ENCODE data around the gene SLC49A3. TPM values are rescaled to one million over a fixed set of nuclear protein-coding genes. Genes with fewer than 3 reads are reported as not detected.
"Not testable (repeated sequence)": the region's sequence is repeated elsewhere in the genome, so short reads cannot be mapped to it uniquely, and the experiment has no call there.

SLC49A3 gene
- total RNA-seq, result 14.6 TPM
- long read RNA-seq, partial matches to known transcripts, result 1 of 31 reads
- long read RNA-seq, other reads (novel, unspliced or antisense), result 28 of 31 reads

GRCh38 chr4:688854-689681, at the start of gene SLC49A3:
TSS of gene SLC49A3 (minus strand) at chr4:689151. CDS start at chr4:689127, 24 bp downstream.
- DNase-seq, result peak; percentile 62
- peak; percentile 42 for ATAC-seq (ENCODE audit: poor library complexity)
- intact Hi-C loops (cut with DNase I), result no loop called here

- peak; percentile 12 for DNase-seq
- ATAC-seq (ENCODE audit: poor library complexity); intact Hi-C loops (cut with DNase I): not testable (repeated sequence)
These were observed 47.6 kb upstream of the SLC49A3 start for GRCh38 chr4:736561-736960.

- peak; percentile 19 for DNase-seq
- ATAC-seq (ENCODE audit: poor library complexity), result no peak
- intact Hi-C loops (cut with DNase I), result no loop called here
These were observed 46.6 kb upstream of the SLC49A3 start for GRCh38 chr4:735583-735982.

DNA sequence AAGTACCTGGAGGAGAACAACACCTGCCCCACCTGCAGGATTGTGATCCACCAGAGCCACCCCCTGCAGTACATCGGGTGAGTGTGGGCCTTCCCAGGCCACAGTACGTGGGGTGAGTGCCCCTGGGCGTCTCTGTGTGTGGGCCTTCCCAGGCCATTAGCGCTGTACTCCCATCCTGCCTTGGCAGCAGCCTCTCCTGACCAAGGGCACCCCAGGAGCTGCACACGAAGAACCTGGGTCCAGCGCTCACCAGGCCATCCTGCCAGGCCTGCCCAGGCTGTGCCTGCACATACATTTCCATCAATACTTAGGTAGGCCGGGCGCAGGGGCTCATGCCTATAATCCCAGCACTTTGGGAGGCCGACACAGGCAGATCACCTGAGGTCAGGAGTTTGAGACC, 46.0 kb upstream of the SLC49A3 start:
- DNase-seq, result peak; percentile 30
- intact Hi-C loops (cut with DNase I), result no loop called here
- no peak for ATAC-seq (ENCODE audit: poor library complexity)

GRCh38 chr4:734075-734474, 45.1 kb upstream of the SLC49A3 start:
- DNase-seq, result peak; percentile 22
- ATAC-seq (ENCODE audit: poor library complexity), result no peak
- intact Hi-C loops (cut with DNase I), result no loop called here

DNA sequence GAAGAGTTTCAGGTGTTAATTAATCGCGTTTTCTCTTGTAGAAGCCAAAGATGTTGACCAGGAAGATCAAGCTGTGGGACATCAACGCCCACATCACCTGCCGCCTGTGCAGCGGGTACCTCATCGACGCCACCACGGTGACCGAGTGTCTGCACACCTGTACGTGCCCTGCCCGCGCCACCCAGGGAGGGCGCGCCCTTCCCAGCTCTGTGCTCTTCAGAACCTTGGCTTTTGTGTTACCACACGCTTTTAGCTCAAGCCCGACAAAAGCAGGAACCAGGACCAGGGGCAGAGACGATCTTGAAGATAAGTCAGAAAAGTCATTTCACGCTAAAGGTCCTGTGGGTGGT, 44.7 kb upstream of the SLC49A3 start:
- intact Hi-C loops (cut with DNase I), result no loop called here
- no peak for ATAC-seq (ENCODE audit: poor library complexity)
- DNase-seq, result peak; percentile 10

- peak; percentile 40 for DNase-seq
- ATAC-seq (ENCODE audit: poor library complexity), result peak; percentile 26
- intact Hi-C loops (cut with DNase I), result no loop called here
These were observed 44.1 kb upstream of the SLC49A3 start for GRCh38 chr4:732911-733630.

GRCh38 chr4:732486-732885, 43.5 kb upstream of the SLC49A3 start:
- no peak for ATAC-seq (ENCODE audit: poor library complexity)
- no peak for DNase-seq
- intact Hi-C loops (cut with DNase I), result no loop called here

DNA sequence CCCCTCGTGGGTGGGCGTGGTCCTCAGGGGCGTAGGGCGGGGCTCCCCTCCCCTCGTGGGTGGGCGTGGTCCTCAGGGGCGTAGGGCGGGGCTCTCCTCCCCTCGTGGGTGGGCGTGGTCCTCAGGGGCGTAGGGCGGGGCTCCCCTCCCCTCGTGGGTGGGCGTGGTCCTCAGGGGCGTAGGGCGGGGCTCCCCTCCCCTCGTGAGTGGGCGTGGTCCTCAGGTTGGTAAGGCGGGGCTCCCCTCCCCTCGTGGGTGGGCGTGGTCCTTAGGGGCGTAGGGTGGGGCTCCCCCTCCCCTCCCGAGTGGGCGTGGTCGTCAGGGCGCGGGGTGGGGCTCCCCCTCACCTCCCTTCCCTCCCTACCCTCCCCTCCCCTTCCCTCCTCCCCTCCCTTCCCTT, 43.0 kb upstream of the SLC49A3 start:
- peak; percentile 37 for DNase-seq
- intact Hi-C loops (cut with DNase I); ATAC-seq (ENCODE audit: poor library complexity): not testable (repeated sequence)

DNA sequence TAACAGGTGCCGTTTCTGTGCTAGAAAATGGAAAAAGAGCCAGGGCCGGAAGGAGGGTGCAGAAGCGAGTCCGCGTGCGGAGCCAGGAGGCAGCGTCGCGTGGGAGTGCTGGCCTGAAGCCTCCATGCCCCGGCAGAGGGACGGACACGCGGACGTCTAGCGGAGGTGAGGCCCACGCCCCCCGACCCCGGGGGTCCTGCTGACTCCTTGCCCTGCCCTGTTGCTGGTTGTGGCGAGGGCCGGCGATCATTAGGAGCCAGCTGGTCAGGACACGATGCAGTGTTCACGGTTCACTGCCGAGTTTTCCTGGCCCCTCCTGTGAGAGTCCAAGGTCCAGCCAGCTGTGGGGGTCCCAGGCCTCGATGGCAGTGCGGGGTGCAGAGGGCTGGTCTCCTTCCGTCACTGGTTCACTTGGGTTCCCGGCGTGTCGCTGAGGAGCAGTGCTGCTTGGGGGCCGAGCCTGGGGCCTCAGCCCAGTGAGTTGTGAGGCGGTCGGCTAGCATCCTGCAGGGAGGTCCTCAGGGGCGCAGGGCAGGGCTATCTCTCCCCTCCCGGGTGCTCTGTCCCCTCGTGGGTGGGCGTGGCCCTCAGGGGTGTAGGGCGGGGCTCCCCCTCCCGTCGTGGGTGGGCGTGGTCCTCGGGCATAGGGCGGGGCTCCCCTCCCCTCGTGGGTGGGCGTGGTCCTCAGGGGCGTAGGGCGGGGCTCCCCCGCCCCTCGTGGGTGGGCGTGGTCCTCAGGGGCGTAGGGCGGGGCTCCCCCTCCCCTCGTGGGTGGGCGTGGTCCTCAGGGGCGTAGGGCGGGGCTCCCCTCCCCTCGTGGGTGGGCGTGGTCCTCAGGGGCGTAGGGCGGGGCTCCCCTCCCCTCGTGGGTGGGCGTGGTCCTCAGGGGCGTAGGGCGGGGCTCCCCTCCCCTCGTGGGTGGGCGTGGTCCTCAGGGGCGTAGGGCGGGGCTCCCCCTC, 42.3 kb upstream of the SLC49A3 start:
- intact Hi-C loops (cut with DNase I); ATAC-seq (ENCODE audit: poor library complexity): not testable (repeated sequence)
- peak; percentile 36 for DNase-seq

- peak; percentile 24 for DNase-seq
- intact Hi-C loops (cut with DNase I), result no loop called here
- ATAC-seq (ENCODE audit: poor library complexity), result no peak
These were observed 41.6 kb upstream of the SLC49A3 start for GRCh38 chr4:730511-730910.

- no peak for ATAC-seq (ENCODE audit: poor library complexity)
- peak; percentile 11 for DNase-seq
- intact Hi-C loops (cut with DNase I), result no loop called here
These were observed 40.7 kb upstream of the SLC49A3 start for GRCh38 chr4:729336-730315.

DNA sequence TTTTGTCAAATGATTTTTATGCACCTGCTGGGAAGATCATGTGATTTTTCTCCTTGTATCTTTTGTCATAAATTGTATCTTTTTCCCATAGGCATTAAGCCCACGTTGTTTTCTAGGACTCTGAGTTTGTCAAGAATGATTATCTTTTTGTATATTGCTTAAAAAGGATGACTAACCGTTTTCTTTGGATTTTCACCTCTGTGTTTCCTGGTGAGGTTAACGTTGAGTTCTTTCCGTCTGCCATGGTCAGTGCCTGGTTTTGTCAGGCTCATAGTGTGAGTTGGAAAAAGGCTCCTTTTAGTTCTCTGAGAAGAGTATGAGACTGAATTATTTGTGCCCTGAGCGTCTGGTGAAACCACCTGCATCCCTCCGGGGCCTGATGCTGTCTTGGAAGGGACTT, 38.6 kb upstream of the SLC49A3 start:
- ATAC-seq (ENCODE audit: poor library complexity), result no peak
- DNase-seq, result peak; percentile 12
- intact Hi-C loops (cut with DNase I), result no loop called here

GRCh38 chr4:726838-727237, 37.9 kb upstream of the SLC49A3 start:
- ATAC-seq (ENCODE audit: poor library complexity) (no peak), DNase-seq (peak; percentile 22)
- intact Hi-C loops (cut with DNase I), result no loop called here

- peak; percentile 38 for DNase-seq
- no peak for ATAC-seq (ENCODE audit: poor library complexity)
- intact Hi-C loops (cut with DNase I), result no loop called here
These were observed 37.4 kb upstream of the SLC49A3 start for GRCh38 chr4:726235-726787.

- intact Hi-C loops (cut with DNase I), result no loop called here
- DNase-seq (no peak), ATAC-seq (ENCODE audit: poor library complexity) (no peak)
These were observed 36.7 kb upstream of the SLC49A3 start for GRCh38 chr4:725391-726234.
